ENCODE data around the gene C16orf96. TPM values are rescaled to one million over a fixed set of nuclear protein-coding genes. Genes with fewer than 3 reads are reported as not detected.
A peak's percentile ranks its signal among the peaks of the same experiment; 100 is the strongest.

C16orf96 gene
- total and polyA plus RNA-seq, 2 experiments from 2014 or later: 0.37 to 2.2 TPM

- H4K20me1 ChIP-seq (replicated peaks; ENCODE audit: insufficient read depth): peaks cover 7% of the 10 kb centered on the region
- peak overlapping the region; percentile 86 for H3K4me3 ChIP-seq
- Mint-ChIP-seq H3K4me1 (peaks cover 41% of the 10 kb centered on the region), H3K27ac (peak overlapping the region; percentile 94), H3K9me3 (no peaks in the 10 kb centered on the region; the same call in 2 of the 3 replicates), H3K27me3 (ENCODE audit: insufficient read depth, low read depth, poor library complexity) (peaks cover 27% of the 10 kb centered on the region), H3K4me3 (peak overlapping the region; percentile 80), H3K36me3 (ENCODE audit: low read depth) (no peaks in the 10 kb centered on the region)
- ATAC-seq (no peak), DNase-seq (ENCODE audit: low spot score) (peak; percentile 62)
- H3K4me1 ChIP-seq (ENCODE audit: insufficient read depth): peaks cover 46% of the 10 kb centered on the region
- H2AFZ ChIP-seq: no peak overlapping the region
- no peaks in the 10 kb centered on the region for H3K9me2 ChIP-seq (ENCODE audit: insufficient read depth)
- H3K27ac ChIP-seq (ENCODE audit: low read depth): peak overlapping the region; percentile 83
- H3K79me2 ChIP-seq (replicated peaks; ENCODE audit: insufficient read depth): peaks cover 42% of the 10 kb centered on the region
- H3K36me3 ChIP-seq (ENCODE audit: insufficient read depth): no peaks in the 10 kb centered on the region
- TF ChIP-seq ETS1 (IDR thresholded peaks at IDR 0.05) (no peak), STAT1 (IDR thresholded peaks at IDR 0.05; ENCODE audit: unreplicated experiment) (no peak), REST (IDR thresholded peaks at IDR 0.05; ENCODE audit: unreplicated experiment) (no peak), ZNF331 (CRISPR knock-in tag; IDR thresholded peaks at IDR 0.05; ENCODE audit: low read depth) (no peak), ZNF114 (CRISPR knock-in tag; IDR thresholded peaks at IDR 0.05) (no peak), EZH2phosphoT487 (IDR thresholded peaks at IDR 0.05; ENCODE audit: unreplicated experiment) (no peak)
- TF ChIP-seq, protein P1, sequence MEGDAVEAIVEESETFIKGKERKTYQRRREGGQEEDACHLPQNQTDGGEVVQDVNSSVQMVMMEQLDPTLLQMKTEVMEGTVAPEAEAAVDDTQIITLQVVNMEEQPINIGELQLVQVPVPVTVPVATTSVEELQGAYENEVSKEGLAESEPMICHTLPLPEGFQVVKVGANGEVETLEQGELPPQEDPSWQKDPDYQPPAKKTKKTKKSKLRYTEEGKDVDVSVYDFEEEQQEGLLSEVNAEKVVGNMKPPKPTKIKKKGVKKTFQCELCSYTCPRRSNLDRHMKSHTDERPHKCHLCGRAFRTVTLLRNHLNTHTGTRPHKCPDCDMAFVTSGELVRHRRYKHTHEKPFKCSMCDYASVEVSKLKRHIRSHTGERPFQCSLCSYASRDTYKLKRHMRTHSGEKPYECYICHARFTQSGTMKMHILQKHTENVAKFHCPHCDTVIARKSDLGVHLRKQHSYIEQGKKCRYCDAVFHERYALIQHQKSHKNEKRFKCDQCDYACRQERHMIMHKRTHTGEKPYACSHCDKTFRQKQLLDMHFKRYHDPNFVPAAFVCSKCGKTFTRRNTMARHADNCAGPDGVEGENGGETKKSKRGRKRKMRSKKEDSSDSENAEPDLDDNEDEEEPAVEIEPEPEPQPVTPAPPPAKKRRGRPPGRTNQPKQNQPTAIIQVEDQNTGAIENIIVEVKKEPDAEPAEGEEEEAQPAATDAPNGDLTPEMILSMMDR (conservative IDR thresholded peaks at IDR 0.05; ENCODE audit: low read depth in 2 of 2): no peak
- H3K27me3 ChIP-seq (ENCODE audit: insufficient read depth): no peaks in the 10 kb centered on the region
- H3F3A ChIP-seq (replicated peaks; ENCODE audit: low read depth): peaks cover 42% of the 10 kb centered on the region
- H3K4me2 ChIP-seq: peak overlapping the region; percentile 93
Observed at GRCh38 chr16:4613636-4614570, 57.8 kb downstream of the C16orf96 start.

Measured in GM23338 (cell line).